B cell (primary cell): ENCODE results near the gene NBAS. TPM values are rescaled to one million over a fixed set of nuclear protein-coding genes. Genes with fewer than 3 reads are reported as not detected.
"Not testable (repeated sequence)": the region's sequence is repeated elsewhere in the genome, so short reads cannot be mapped to it uniquely, and the experiment has no call there.

Experiments
- ATAC-seq: fragments of 200-7000 bp; cut with Tn5 transposase; one replicate; pipeline ENCODE4 v1.10.0; 2021; ENCODE audit warnings: low read depth, mild to moderate bottlenecking, moderate number of reproducible peaks, moderate library complexity
- CTCF ChIA-PET: fragments of 350-600 bp; sonication (Branson Sonifier 250); formaldehyde crosslinking; loops from one replicate; lab custom pipeline; 2021; ENCODE audit warnings: antibody characterized with exemption, inconsistent platforms; lab: Charles Lee
- POLR2A ChIA-PET: fragments of 350-600 bp; sonication (Branson Sonifier 250); formaldehyde crosslinking; loops from one replicate; lab custom pipeline; 2021; ENCODE audit warnings: antibody characterized with exemption; lab: Charles Lee
- DNase-seq: peaks from one replicate; pipeline ENCODE4 v3.0.0; 2013
- H2AFZ ChIP-seq: 2 replicates; pipeline ENCODE4 v1.6.1; 2012; ENCODE audit warnings: mild to moderate bottlenecking, low read depth, low read length; ENCODE audit not compliant: insufficient read depth, poor library complexity, severe bottlenecking
- H3K27ac ChIP-seq, 2 donors: 1 replicate in 1 of 2; 2 replicates in 1 of 2; pipeline ENCODE4 v1.5.1; 2012 to 2013; ENCODE audit warnings: low read length in 2 of 2, mild to moderate bottlenecking in 2 of 2, moderate library complexity in 1 of 2
- H3K27me3 ChIP-seq, 4 experiments: fragments of 200-600 bp in 1 of 4; sonication (generic) in 1 of 4; replicated peaks in 1 of 4; 1 replicate in 2 of 4; 2 replicates in 2 of 4; pipeline versions ENCODE4 v1.6.1 to v1.7.0; 2013 to 2016; ENCODE audit warnings: low read length in 3 of 4, mild to moderate bottlenecking in 2 of 4, mixed read lengths in 1 of 4, moderate library complexity in 1 of 4; ENCODE audit not compliant: insufficient read depth in 4 of 4, control insufficient read depth in 3 of 4; ENCODE audit errors: control extremely low read depth in 1 of 4
- H3K36me3 ChIP-seq, 2 experiments: replicated peaks in 1 of 2; 1 replicate in 1 of 2; 2 replicates in 1 of 2; pipeline versions ENCODE4 v1.6.1 to v1.7.1; 2013; ENCODE audit warnings: low read length in 1 of 2; ENCODE audit not compliant: insufficient read depth in 2 of 2, control insufficient read depth in 1 of 2; ENCODE audit errors: control extremely low read depth in 1 of 2, extremely low read depth in 1 of 2
- H3K4me1 ChIP-seq, 2 donors: fragments of 200-600 bp in 1 of 2; sonication (generic) in 1 of 2; 1 replicate in 1 of 2; 2 replicates in 1 of 2; pipeline versions ENCODE4 v1.5.1 to v1.6.1; 2013 to 2017; ENCODE audit warnings: low read length in 2 of 2; ENCODE audit not compliant: control insufficient read depth in 2 of 2, insufficient read depth in 2 of 2
- H3K4me2 ChIP-seq: replicated peaks from 2 replicates; pipeline ENCODE3; 2012; ENCODE audit warnings: mild to moderate bottlenecking, low read depth, low read length; ENCODE audit not compliant: poor library complexity, severe bottlenecking
- H3K4me3 ChIP-seq, 5 experiments: fragments of 200-600 bp in 1 of 5; sonication (generic) in 1 of 5; 1 replicate in 3 of 5; 2 replicates in 2 of 5; pipeline versions ENCODE4 v1.5.1 to v1.7.0; 2011 to 2016; ENCODE audit warnings: low read length in 4 of 5, mild to moderate bottlenecking in 4 of 5, low read depth in 2 of 5, control low read depth in 1 of 5, moderate library complexity in 1 of 5; ENCODE audit not compliant: insufficient read depth in 1 of 5; ENCODE audit errors: control extremely low read depth in 1 of 5, extremely low read depth in 1 of 5
- H3K79me2 ChIP-seq: fragments of 200-600 bp; sonication (generic); one replicate; pipeline ENCODE4 v1.6.0; 2016; ENCODE audit warnings: low read length; ENCODE audit not compliant: control insufficient read depth, insufficient read depth
- H3K9ac ChIP-seq: fragments of 200-600 bp; sonication (generic); 2 replicates; pipeline ENCODE4 v1.6.1; 2017; ENCODE audit warnings: mild to moderate bottlenecking, low read length, moderate library complexity
- H3K9me3 ChIP-seq, 3 donors: one replicate each; pipeline versions ENCODE4 v1.6.1 to v1.7.1; 2013; ENCODE audit warnings: low read length in 2 of 3; ENCODE audit not compliant: control insufficient read depth in 2 of 3, insufficient read depth in 1 of 3; ENCODE audit errors: control extremely low read depth in 1 of 3
- H4K20me1 ChIP-seq: 2 replicates; pipeline ENCODE4 v1.6.0; 2012; ENCODE audit warnings: mild to moderate bottlenecking, low read length; ENCODE audit not compliant: insufficient read depth, control insufficient read depth, poor library complexity, severe bottlenecking
- H3K27ac Mint-ChIP-seq: one replicate; pipeline ENCODE4 v1.8.0; 2021; ENCODE audit warnings: mixed read lengths
- H3K27me3 Mint-ChIP-seq: one replicate; pipeline ENCODE4 v1.8.0; 2021; ENCODE audit warnings: mixed read lengths
- H3K4me1 Mint-ChIP-seq: one replicate; pipeline ENCODE4 v1.8.0; 2021; ENCODE audit warnings: mixed read lengths
- H3K4me3 Mint-ChIP-seq: one replicate; pipeline ENCODE4 v1.8.0; 2021; ENCODE audit warnings: mixed read lengths
- H3K9me3 Mint-ChIP-seq: one replicate; pipeline ENCODE4 v1.8.0; 2022; ENCODE audit warnings: mixed read lengths; ENCODE audit not compliant: insufficient read depth
- CTCF ChIP-seq: fragments of 200-600 bp; IDR thresholded peaks from one replicate; pipeline ENCODE4 v1.8.0; 2022; ENCODE audit warnings: antibody characterized with exemption, mild to moderate bottlenecking
- EZH2 ChIP-seq: IDR thresholded peaks from 2 replicates; pipeline ENCODE4 v1.6.1; 2012; ENCODE audit warnings: borderline replicate concordance, low read depth, mild to moderate bottlenecking, moderate library complexity, low read length; ENCODE audit not compliant: insufficient read depth, poor library complexity, severe bottlenecking
- WGBS: methylation state at CpG from one replicate; pipeline ENCODE4 v1.1.5; 2013; ENCODE audit warnings: missing lambda C conversion rate; ENCODE audit not compliant: insufficient coverage; 5-methylcytosine and 5-hydroxymethylcytosine counted together
- intact Hi-C: fragments of 100-400 bp; cut with micrococcal nuclease; formaldehyde crosslinking; loops from one replicate; pipeline ENCODE4 v1.10.0; 2022
- polyA plus RNA-seq: library from polyadenylated mRNA; depleted of rRNA; stranded (reverse); fragments of >200 nt; gene quantifications from 2 replicates; pipeline ENCODE4 v1.2.3, GENCODE V29; 2012
- total RNA-seq, 2 donors: library from RNA; stranded (reverse); fragments of 120-200 nt in 1 of 2; gene quantifications; 1 replicate in 1 of 2; 2 replicates in 1 of 2; pipeline versions ENCODE4 v1.2.3 to v1.2.4, GENCODE V29; 2013 to 2022

The NBAS gene
- total and polyA plus RNA-seq, 2 donors (not counting 1 experiment from before 2014, with no cell fraction given) = 10.6 to 37.3 TPM

- no peak overlapping the region for H3K4me3 Mint-ChIP-seq
- H2AFZ ChIP-seq = no peak overlapping the region
- CTCF ChIA-PET = no interaction called here
- no peak overlapping the region for H3K27ac ChIP-seq
- H3K27ac Mint-ChIP-seq = no peak overlapping the region
- H3K4me1 ChIP-seq = no peaks in the 10 kb centered on the region
- no peak for ATAC-seq
- POLR2A ChIA-PET = no interaction called here
- WGBS = 100% methylated on average over 2 of the region's 3 CpGs
- H3K4me3 ChIP-seq = no peak overlapping the region
- peaks cover 0 to 4% of the 10 kb centered on the region in 2 experiments for H3K36me3 ChIP-seq
- H3K4me2 ChIP-seq = no peak overlapping the region
- TF ChIP-seq CTCF (no peak), EZH2 (no peak)
- no peaks in the 10 kb centered on the region for H3K27me3 ChIP-seq
- no peaks in the 10 kb centered on the region for H4K20me1 ChIP-seq
- peaks cover 0 to 3% (median 0%) of the 10 kb centered on the region in 3 donors for H3K9me3 ChIP-seq
- H3K9ac ChIP-seq = no peak overlapping the region
- H3K79me2 ChIP-seq = no peaks in the 10 kb centered on the region
- DNase-seq = no peak
- H3K9me3 Mint-ChIP-seq = peaks cover 7% of the 10 kb centered on the region
- no peaks in the 10 kb centered on the region for H3K27me3 Mint-ChIP-seq
- peaks cover 8% of the 10 kb centered on the region for H3K4me1 Mint-ChIP-seq
- intact Hi-C loops = no loop called here
Observed at GRCh38 chr2:15251753-15252152, 309.4 kb downstream of the NBAS start.

GRCh38 chr2:15250946-15251345, 310.2 kb downstream of the NBAS start:
- H3K27ac Mint-ChIP-seq, H3K4me1 ChIP-seq, POLR2A ChIA-PET, CTCF ChIA-PET, H3K9ac ChIP-seq, H3K9me3 ChIP-seq, H4K20me1 ChIP-seq, H3K27me3 ChIP-seq, H3K9me3 Mint-ChIP-seq, H3K4me3 Mint-ChIP-seq, H3K27ac ChIP-seq, H3K4me2 ChIP-seq, H3K4me1 Mint-ChIP-seq, H3K79me2 ChIP-seq, H3K27me3 Mint-ChIP-seq, H3K36me3 ChIP-seq, intact Hi-C loops, H3K4me3 ChIP-seq, DNase-seq, H2AFZ ChIP-seq, ATAC-seq: not testable (repeated sequence)
- WGBS = no CpG with 5 or more reads among the region's 3 CpGs
